ENCODE results near the gene ZNF782. TPM values are rescaled to one million over a fixed set of nuclear protein-coding genes. Genes with fewer than 3 reads are reported as not detected.
A peak's percentile ranks its signal among the peaks of the same experiment; 100 is the strongest.
"Not testable (repeated sequence)": the region's sequence is repeated elsewhere in the genome, so short reads cannot be mapped to it uniquely, and the experiment has no call there.

Gene ZNF782
- total RNA-seq (10 to 100 TPM in 1 of 2 donors, 1 to 10 TPM in 1; 4.5 to 16.4 TPM), polyA plus RNA-seq (1 to 10 TPM in 1 of 2 donors, under 1 TPM in 1; 0.95 to 1.7 TPM)
- long read RNA-seq, donor 1: 0 reads
- long read RNA-seq, donor 2, partial matches to known transcripts: 0 of 1 reads
- long read RNA-seq, donor 2, other reads (novel, unspliced or antisense): 0 of 1 reads
- long read RNA-seq, donor 3: 0 reads
- long read RNA-seq, donor 4: 0 reads
- long read RNA-seq, donor 5, full-length matches to known transcripts: 2 of 2 reads
- long read RNA-seq, donor 5, partial matches to known transcripts: 0 of 2 reads
- long read RNA-seq, donor 5, other reads (novel, unspliced or antisense): 0 of 2 reads

- Histone ChIP-seq H3K9me3 (ENCODE audit: control insufficient read depth in 4 of 4, insufficient read depth in 3 of 4, low read length in 3 of 4) (no peaks in the 10 kb centered on the region), H3K36me3 (ENCODE audit: control insufficient read depth in 4 of 4, insufficient read depth in 4 of 4, low read length in 4 of 4) (peaks cover 0 to 2% (median 0%) of the 10 kb centered on the region in 4 donors), H3K27ac (ENCODE audit: low read depth in 1 of 2, low read length in 1 of 2) (peak within 1 kb of the TSS; percentile 86 to 96), H3K27me3 (ENCODE audit: control insufficient read depth in 3 of 3, insufficient read depth in 3 of 3, low read length in 2 of 3) (no peaks in the 10 kb centered on the region), H3K4me1 (ENCODE audit: control insufficient read depth in 5 of 5, insufficient read depth in 5 of 5, low read length in 5 of 5) (peaks cover 2 to 11% (median 10%) of the 10 kb centered on the region in 5 donors), H3K4me3 (peak within 1 kb of the TSS; percentile 86), H3K9ac (ENCODE audit: insufficient read depth in 1 of 2, low read length in 2 of 2) (peak within 1 kb of the TSS; percentile 66 to 75)
- DNase-seq (peak; percentile 98 to 99 (median 98)), ATAC-seq (ENCODE audit: insufficient read depth, low FRiP score) (peak; percentile 93)
- no peak for TF ChIP-seq CTCF (IDR thresholded peaks at IDR 0.05; ENCODE audit: control extremely low read depth, extremely low read depth)
- WGBS, 2 donors: 0% methylated on average over 65 to 67 of the region's 67 CpGs
These were observed at the start of gene ZNF782 for GRCh38 chr9:96853781-96854650. TSS of gene ZNF782 (minus strand) at chr9:96854514. CDS start at chr9:96851961, 2,553 bp downstream.

- ATAC-seq (ENCODE audit: insufficient read depth, low FRiP score); H3K36me3 ChIP-seq (ENCODE audit: control insufficient read depth in 4 of 4, insufficient read depth in 4 of 4, low read length in 4 of 4); H3K4me3 ChIP-seq; H3K4me1 ChIP-seq (ENCODE audit: control insufficient read depth in 5 of 5, insufficient read depth in 5 of 5, low read length in 5 of 5); H3K9me3 ChIP-seq (ENCODE audit: control insufficient read depth in 4 of 4, insufficient read depth in 3 of 4, low read length in 3 of 4); H3K9ac ChIP-seq (ENCODE audit: insufficient read depth in 1 of 2, low read length in 2 of 2); DNase-seq; H3K27me3 ChIP-seq (ENCODE audit: control insufficient read depth in 3 of 3, insufficient read depth in 3 of 3, low read length in 2 of 3); H3K27ac ChIP-seq (ENCODE audit: low read depth in 1 of 2, low read length in 1 of 2): not testable (repeated sequence)
- 31 to 78% methylated on average over 1 of the region's 2 CpGs for WGBS, 2 donors
These were observed 45.7 kb upstream of the ZNF782 start for GRCh38 chr9:96900010-96900409.

- TF ChIP-seq CTCF (IDR thresholded peaks at IDR 0.05; ENCODE audit: control extremely low read depth, extremely low read depth): no peak
- Histone ChIP-seq H3K4me1 (ENCODE audit: control insufficient read depth in 5 of 5, insufficient read depth in 5 of 5, low read length in 5 of 5) (no peaks in the 10 kb centered on the region), H3K4me3 (no peak overlapping the region), H3K9ac (ENCODE audit: insufficient read depth in 1 of 2, low read length in 2 of 2) (no peak overlapping the region), H3K27ac (ENCODE audit: low read depth in 1 of 2, low read length in 1 of 2) (no peak overlapping the region), H3K36me3 (ENCODE audit: control insufficient read depth in 4 of 4, insufficient read depth in 4 of 4, low read length in 4 of 4) (peaks cover 0 to 6% (median 3%) of the 10 kb centered on the region in 4 donors), H3K27me3 (ENCODE audit: control insufficient read depth in 3 of 3, insufficient read depth in 3 of 3, low read length in 2 of 3) (no peaks in the 10 kb centered on the region), H3K9me3 (ENCODE audit: control insufficient read depth in 4 of 4, insufficient read depth in 3 of 4, low read length in 3 of 4) (no peaks in the 10 kb centered on the region)
- WGBS, 2 donors: 97 to 99% methylated on average over 7 of the region's 7 CpGs
- ATAC-seq (ENCODE audit: insufficient read depth, low FRiP score): no peak
- no peak for DNase-seq
These were observed 37.8 kb upstream of the ZNF782 start for GRCh38 chr9:96892131-96892530.

- no peak overlapping the region for H3K27ac ChIP-seq (ENCODE audit: low read depth in 1 of 2, low read length in 1 of 2)
- H3K4me3 ChIP-seq: no peak overlapping the region
- DNase-seq (no peak), ATAC-seq (ENCODE audit: insufficient read depth, low FRiP score) (no peak)
- no peaks in the 10 kb centered on the region for H3K27me3 ChIP-seq (ENCODE audit: control insufficient read depth in 3 of 3, insufficient read depth in 3 of 3, low read length in 2 of 3)
- 91 to 96% methylated on average over 4 of the region's 4 CpGs for WGBS, 2 donors
- no peaks in the 10 kb centered on the region for H3K9me3 ChIP-seq (ENCODE audit: control insufficient read depth in 4 of 4, insufficient read depth in 3 of 4, low read length in 3 of 4)
- no peaks in the 10 kb centered on the region for H3K4me1 ChIP-seq (ENCODE audit: control insufficient read depth in 5 of 5, insufficient read depth in 5 of 5, low read length in 5 of 5)
- TF ChIP-seq CTCF (IDR thresholded peaks at IDR 0.05; ENCODE audit: control extremely low read depth, extremely low read depth): no peak
- peaks cover 0 to 2% (median under 1%) of the 10 kb centered on the region in 4 donors for H3K36me3 ChIP-seq (ENCODE audit: control insufficient read depth in 4 of 4, insufficient read depth in 4 of 4, low read length in 4 of 4)
- no peak overlapping the region for H3K9ac ChIP-seq (ENCODE audit: insufficient read depth in 1 of 2, low read length in 2 of 2)
These were observed 34.3 kb upstream of the ZNF782 start for GRCh38 chr9:96888591-96888990.

Data from lung (tissue), 16 donors.